NCI-H524 treated with DMSO at 0.1 percent for 48 hours (cell line): Measurements from ENCODE around the gene PA2G4.
A peak's percentile ranks its signal among the peaks of the same experiment; 100 is the strongest.
"Not testable (repeated sequence)": the region's sequence is repeated elsewhere in the genome, so short reads cannot be mapped to it uniquely, and the experiment has no call there.

Experiments
- DNase-seq: peaks from one replicate; lab custom pipeline; 2025; lab: John Stamatoyannopoulos, UW

The PA2G4 gene

DNA sequence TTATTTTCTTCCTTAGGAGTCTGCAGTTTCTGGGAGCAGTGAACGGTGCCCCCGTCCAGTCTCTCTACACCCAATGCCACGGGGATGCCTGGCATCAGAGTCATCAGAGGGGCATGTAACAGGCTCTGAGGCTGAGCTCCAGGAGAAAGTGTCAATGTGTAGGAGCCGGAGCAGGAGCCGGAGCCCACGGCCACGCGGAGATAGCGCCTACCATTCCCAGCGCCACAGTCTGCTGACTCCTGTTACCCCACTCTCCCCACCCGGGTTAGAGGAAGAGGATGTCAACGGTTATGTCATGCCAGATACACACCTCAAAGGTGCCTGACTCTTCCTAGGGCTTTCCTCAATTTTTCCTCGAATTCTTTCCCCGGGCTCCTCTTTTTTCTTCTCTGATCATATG, 3.3 kb upstream of the PA2G4 start:
- no peak for DNase-seq

- DNase-seq, result no peak
These were observed 1.7 kb upstream of the PA2G4 start for GRCh38 chr12:56102683-56103065.

DNA sequence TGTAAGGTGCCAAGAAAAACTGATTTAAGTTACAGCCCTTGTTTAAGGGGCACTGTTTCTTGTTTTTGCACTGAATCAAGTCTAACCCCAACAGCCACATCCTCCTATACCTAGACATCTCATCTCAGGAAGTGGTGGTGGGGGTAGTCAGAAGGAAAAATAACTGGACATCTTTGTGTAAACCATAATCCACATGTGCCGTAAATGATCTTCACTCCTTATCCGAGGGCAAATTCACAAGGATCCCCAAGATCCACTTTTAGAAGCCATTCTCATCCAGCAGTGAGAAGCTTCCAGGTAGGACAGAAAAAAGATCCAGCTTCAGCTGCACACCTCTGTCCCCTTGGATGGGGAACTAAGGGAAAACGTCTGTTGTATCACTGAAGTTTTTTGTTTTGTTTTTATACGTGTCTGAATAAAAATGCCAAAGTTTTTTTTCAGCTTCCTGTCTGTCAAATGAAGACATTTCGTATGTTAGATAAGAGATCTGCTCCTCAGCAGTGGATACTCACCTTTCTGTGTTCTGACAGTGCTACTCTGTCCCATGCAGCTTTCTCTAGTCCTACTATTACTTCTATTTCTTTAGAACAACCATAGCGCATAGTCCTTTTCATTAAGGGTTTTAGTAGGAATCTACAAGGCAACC, 1.2 kb upstream of the PA2G4 start:
- no peak for DNase-seq

DNA sequence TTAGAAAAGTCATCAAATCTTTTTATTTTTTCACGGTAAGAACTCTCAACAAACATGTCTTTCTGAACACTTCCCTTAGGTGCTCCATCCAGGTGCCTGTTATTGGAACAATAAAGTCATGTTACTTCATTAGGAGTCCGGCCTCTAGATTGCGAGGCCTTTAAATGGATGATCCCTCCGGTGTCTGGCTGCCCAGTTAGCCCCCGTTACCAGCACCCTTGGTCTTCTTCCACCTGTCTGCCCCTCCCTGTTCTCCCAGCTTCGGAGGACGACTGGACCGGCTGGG, 593 bp upstream of the PA2G4 start:
- DNase-seq, result no peak

- DNase-seq, result no peak
These were observed 653 bp downstream of the PA2G4 start for GRCh38 chr12:56104815-56105608.

DNA sequence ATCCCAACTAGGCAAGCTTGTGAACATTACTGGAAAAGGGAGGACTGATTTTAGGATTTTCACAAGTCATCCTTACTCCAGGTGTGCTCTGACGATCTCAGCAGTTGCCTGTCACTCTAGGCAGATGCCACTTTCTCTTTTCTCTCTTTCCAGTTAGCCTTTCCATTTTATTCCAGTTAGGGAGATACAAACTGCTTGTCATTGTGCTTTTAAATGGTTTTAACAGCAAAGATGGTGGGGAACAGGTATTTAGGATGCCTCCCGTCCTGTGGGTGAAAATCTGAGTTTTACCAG, 1.2 kb downstream of the PA2G4 start:
- no peak for DNase-seq

- DNase-seq, result no peak
These were observed 2.9 kb downstream of the PA2G4 start for GRCh38 chr12:56107242-56107641.

DNA sequence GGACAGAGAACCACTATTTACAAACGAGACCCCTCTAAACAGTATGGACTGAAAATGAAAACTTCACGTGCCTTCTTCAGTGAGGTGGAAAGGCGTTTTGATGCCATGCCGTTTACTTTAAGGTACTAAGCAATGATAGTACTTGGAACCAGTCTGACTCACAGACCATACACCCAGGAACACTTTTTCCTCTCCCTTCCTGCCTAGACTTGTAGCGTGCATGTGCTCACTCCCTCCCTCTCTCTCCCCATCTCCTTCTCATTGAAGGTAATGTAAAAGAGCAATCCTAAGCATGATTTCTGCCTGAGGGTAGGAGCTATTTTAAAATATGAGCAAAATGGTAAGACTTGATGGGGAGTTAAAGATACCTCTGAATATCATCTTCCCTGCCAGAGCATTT, 6.2 kb downstream of the PA2G4 start:
- DNase-seq, result no peak

- no peak for DNase-seq
These were observed 9.7 kb downstream of the PA2G4 start for GRCh38 chr12:56114084-56114483.

DNA sequence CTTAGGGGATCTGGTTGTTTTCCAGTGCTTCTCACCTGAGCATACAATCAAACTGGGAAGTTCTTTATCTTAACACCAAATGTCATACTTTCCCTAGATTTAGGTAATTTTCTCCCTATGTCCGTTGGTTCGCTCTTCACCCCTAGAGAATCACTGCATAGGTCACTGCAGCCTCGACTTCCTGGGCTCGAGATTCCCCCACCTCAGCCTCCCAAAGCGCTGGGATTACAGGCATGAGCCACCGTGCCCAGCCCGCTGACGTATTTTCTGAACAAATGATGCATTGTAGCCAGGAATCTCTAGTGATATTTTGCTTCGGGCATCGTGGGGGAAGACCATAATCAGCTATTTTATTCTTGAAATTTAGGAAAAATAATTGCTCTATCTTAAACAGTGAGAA, 11.0 kb downstream of the PA2G4 start:
- DNase-seq, result no peak

- peak; percentile 81 for DNase-seq
These were observed 12.1 kb downstream of the PA2G4 start, which contains the start of gene RPL41 for GRCh38 chr12:56116267-56117081. Gene RPL41, plus strand, starts transcription at chr12:56116633.

DNA sequence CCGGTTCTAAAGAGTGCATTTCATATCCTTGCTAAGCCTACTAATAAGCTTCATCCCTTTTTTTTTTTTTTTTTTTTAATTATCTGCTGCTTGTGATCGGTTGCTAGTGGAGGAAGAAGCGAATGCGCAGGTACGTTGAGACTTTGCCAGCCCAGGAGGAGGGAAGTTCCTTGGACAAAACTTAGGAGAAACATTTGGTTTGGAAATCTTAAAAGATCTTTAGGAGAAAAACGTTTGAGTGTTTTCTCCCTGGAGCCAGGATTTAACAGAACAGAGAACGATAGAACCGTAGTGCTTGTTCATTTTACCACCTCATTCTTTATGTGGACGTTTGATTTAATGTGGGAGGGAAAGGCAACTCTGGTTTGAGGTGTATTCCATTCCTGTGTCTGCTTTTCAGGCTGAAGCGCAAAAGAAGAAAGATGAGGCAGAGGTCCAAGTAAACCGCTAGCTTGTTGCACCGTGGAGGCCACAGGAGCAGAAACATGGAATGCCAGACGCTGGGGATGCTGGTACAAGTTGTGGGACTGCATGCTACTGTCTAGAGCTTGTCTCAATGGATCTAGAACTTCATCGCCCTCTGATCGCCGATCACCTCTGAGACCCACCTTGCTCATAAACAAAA, 12.8 kb downstream of the PA2G4 start:
- DNase-seq, result not testable (repeated sequence)

GRCh38 chr12:56117778-56118687, 13.7 kb downstream of the PA2G4 start, which contains the start of gene ZC3H10:
Gene ZC3H10, plus strand, starts transcription at chr12:56118266. Its CDS starts 2,297 bp downstream, at chr12:56120563.
- DNase-seq, result peak; percentile 95

DNA sequence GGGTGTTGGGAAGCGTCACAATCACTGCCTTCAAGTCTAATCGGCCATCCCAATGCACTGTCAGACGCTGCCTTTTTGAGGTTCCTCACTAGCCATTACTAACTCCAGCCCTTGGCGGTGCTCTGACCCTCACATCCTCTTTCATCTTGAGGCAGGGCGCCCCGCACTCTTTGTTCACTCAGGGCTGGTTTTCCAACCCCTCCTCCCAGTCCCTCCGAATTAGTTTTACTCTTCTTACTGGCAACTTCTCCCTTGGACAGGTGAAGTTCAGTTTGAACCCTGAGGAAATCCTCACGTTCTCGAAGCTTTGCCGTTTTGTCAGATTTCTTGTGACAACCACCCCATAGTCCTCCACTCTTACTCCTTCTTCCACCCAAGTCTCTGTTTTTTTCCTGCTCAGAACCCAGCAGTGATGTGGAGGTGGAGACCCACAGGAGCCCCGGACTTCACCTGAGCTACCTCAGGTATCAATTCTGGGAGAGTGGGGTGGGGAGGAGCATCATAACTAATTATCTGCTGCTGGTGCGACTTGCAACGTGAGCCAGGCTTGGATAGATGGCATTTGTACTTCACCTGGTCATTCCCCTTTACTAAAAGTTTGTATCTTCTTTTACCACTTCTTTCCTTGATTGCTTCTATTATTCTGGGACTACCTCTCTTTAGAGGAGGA, 14.5 kb downstream of the PA2G4 start:
- DNase-seq, result no peak

GRCh38 chr12:56119361-56119796, 15.0 kb downstream of the PA2G4 start:
- DNase-seq, result peak; percentile 18

GRCh38 chr12:56120158-56120846, 15.9 kb downstream of the PA2G4 start:
- no peak for DNase-seq

- no peak for DNase-seq
These were observed 17.0 kb downstream of the PA2G4 start for GRCh38 chr12:56121204-56121870.

DNA sequence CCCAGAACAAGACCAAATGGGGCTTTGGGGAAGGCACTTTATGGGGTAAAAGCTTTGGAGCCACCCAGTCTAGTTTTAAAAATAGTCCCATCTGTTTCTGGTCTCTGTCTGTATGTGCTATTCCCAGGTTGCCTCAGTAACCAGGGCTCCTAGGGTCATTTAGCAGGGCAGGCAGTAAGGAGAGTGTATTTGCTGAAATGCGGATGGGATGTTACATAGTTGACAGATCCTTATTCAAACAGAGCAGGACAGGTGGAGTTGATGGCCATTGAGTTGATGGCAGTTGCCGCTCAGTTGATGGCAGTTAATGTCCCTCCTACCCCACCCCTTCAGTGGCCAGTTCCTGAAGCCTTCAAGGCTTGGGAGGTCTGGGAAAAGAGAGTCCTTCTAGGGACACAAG, 18.3 kb downstream of the PA2G4 start:
- no peak for DNase-seq

GRCh38 chr12:56124133-56124532, 19.8 kb downstream of the PA2G4 start:
- no peak for DNase-seq

- no peak for DNase-seq
These were observed 22.4 kb downstream of the PA2G4 start for GRCh38 chr12:56126732-56127239.
